ENCODE results near the gene CACNA2D3.

Gene CACNA2D3

DNA sequence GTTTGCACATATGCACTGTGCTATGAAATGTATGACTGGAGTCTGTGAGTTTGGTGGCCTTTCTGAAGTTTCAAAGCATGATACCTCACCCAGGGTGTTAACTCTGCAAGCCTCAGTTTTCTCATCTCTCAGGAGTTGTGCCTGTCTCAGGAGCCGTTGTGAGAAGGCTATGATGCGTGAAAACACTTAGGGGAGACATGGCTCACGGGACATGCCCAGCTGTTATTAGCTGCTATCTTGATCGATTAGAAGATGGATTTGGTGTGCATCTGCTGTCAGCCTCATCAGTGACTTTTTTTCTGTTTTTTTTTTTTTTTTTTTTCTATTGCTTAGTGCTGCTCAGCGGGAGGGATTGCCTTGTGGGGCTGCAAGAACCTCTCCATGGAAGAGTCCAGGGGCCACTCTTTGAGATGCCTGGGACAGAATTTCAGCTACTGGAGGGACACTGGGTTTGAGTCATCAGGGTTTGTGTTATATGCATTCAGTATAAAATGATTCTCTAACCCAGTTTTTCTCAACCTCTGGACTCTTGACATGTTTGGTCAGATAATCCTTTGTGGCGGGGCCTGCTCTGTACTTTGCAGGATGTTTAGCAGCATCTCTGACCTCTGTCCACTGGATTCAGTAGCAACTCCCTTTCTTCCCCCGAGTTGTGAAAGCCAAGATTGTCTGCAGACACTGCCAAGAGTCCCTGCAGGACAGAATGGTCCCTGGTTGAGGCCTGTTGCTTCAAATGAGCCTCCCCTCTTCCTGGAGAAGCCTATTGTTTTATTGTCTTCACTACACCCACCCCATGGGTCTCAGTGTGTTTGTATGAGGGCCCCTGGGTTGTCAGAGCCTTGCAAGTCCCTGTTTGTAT is 181.4 kb downstream of the CACNA2D3 start:
- H3K27me3 ChIP-seq (ENCODE audit: insufficient read depth, low read depth, severe bottlenecking) = no peaks in the 10 kb centered on the region
- H3K9me3 ChIP-seq (ENCODE audit: severe bottlenecking) = no peaks in the 10 kb centered on the region
- TF ChIP-seq, protein P1, sequence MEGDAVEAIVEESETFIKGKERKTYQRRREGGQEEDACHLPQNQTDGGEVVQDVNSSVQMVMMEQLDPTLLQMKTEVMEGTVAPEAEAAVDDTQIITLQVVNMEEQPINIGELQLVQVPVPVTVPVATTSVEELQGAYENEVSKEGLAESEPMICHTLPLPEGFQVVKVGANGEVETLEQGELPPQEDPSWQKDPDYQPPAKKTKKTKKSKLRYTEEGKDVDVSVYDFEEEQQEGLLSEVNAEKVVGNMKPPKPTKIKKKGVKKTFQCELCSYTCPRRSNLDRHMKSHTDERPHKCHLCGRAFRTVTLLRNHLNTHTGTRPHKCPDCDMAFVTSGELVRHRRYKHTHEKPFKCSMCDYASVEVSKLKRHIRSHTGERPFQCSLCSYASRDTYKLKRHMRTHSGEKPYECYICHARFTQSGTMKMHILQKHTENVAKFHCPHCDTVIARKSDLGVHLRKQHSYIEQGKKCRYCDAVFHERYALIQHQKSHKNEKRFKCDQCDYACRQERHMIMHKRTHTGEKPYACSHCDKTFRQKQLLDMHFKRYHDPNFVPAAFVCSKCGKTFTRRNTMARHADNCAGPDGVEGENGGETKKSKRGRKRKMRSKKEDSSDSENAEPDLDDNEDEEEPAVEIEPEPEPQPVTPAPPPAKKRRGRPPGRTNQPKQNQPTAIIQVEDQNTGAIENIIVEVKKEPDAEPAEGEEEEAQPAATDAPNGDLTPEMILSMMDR (IDR thresholded peaks at IDR 0.05; ENCODE audit: low read depth, low read length) = no peak
- no peak overlapping the region for H3K27ac ChIP-seq
- H3K36me3 ChIP-seq = no peaks in the 10 kb centered on the region
- H3K4me3 ChIP-seq (ENCODE audit: low read depth, low read length) = no peak overlapping the region
- no peak for DNase-seq

DNA sequence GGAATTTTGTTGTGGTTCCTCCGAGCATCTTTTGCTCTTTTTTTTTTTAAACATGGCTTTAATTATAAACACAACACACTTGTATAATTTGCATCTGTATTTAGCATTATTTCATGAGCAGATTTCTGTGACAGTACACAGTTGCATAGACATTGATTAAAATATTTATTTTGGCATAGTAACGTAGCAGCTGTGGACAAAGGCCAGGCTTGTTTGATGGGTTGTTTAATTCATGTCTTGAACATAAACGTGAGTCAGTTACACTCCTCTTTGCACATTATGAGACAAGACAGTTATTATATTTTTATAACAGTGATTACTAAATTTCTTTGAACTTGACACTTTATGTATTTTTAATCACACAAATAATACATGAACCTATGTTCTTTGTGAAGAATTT is 182.5 kb downstream of the CACNA2D3 start:
- no peak overlapping the region for H3K27ac ChIP-seq
- TF ChIP-seq, protein P1 (IDR thresholded peaks at IDR 0.05; ENCODE audit: low read depth, low read length) = no peak
- H3K4me3 ChIP-seq (ENCODE audit: low read depth, low read length) = no peak overlapping the region
- DNase-seq = no peak
- no peaks in the 10 kb centered on the region for H3K36me3 ChIP-seq
- H3K9me3 ChIP-seq (ENCODE audit: severe bottlenecking) = no peaks in the 10 kb centered on the region
- H3K27me3 ChIP-seq (ENCODE audit: insufficient read depth, low read depth, severe bottlenecking) = no peaks in the 10 kb centered on the region

- DNase-seq = no peak
- no peak overlapping the region for H3K27ac ChIP-seq
- H3K4me3 ChIP-seq (ENCODE audit: low read depth, low read length) = no peak overlapping the region
- H3K9me3 ChIP-seq (ENCODE audit: severe bottlenecking) = no peaks in the 10 kb centered on the region
- TF ChIP-seq, protein P1 (IDR thresholded peaks at IDR 0.05; ENCODE audit: low read depth, low read length) = no peak
- H3K36me3 ChIP-seq = no peaks in the 10 kb centered on the region
- no peaks in the 10 kb centered on the region for H3K27me3 ChIP-seq (ENCODE audit: insufficient read depth, low read depth, severe bottlenecking)
Measured at GRCh38 chr3:54305409-54306099, 183.2 kb downstream of the CACNA2D3 start.

- TF ChIP-seq, protein P1 (IDR thresholded peaks at IDR 0.05; ENCODE audit: low read depth, low read length) = no peak
- no peaks in the 10 kb centered on the region for H3K9me3 ChIP-seq (ENCODE audit: severe bottlenecking)
- H3K4me3 ChIP-seq (ENCODE audit: low read depth, low read length) = no peak overlapping the region
- no peaks in the 10 kb centered on the region for H3K27me3 ChIP-seq (ENCODE audit: insufficient read depth, low read depth, severe bottlenecking)
- peak; percentile 49 for DNase-seq
- no peaks in the 10 kb centered on the region for H3K36me3 ChIP-seq
- H3K27ac ChIP-seq = peak overlapping the region; percentile 29
Measured at GRCh38 chr3:54307566-54308180, 185.3 kb downstream of the CACNA2D3 start.

GRCh38 chr3:54309601-54310000 is 187.2 kb downstream of the CACNA2D3 start:
- no peaks in the 10 kb centered on the region for H3K36me3 ChIP-seq
- no peak overlapping the region for H3K27ac ChIP-seq
- H3K4me3 ChIP-seq (ENCODE audit: low read depth, low read length) = no peak overlapping the region
- peak; percentile 20 for DNase-seq
- TF ChIP-seq, protein P1 (IDR thresholded peaks at IDR 0.05; ENCODE audit: low read depth, low read length) = no peak
- H3K9me3 ChIP-seq (ENCODE audit: severe bottlenecking) = peaks cover 5% of the 10 kb centered on the region
- no peaks in the 10 kb centered on the region for H3K27me3 ChIP-seq (ENCODE audit: insufficient read depth, low read depth, severe bottlenecking)

Measured in WERI-Rb-1 (cell line).